Mucosa of descending colon (tissue), 3 donors: ENCODE measurements around the gene MED16. TPM values are rescaled to one million over a fixed set of nuclear protein-coding genes. Genes with fewer than 3 reads are reported as not detected.
A peak's percentile ranks its signal among the peaks of the same experiment; 100 is the strongest.

Experiments used
- ATAC-seq: fragments of 200-7000 bp; cut with Tn5 transposase; one replicate; pipeline ENCODE4 v1.9.1; 2020; ENCODE audit warnings: mild to moderate bottlenecking, moderate library complexity
- DNase-seq, 3 donors: peaks; one replicate each; pipeline ENCODE4 v3.0.0-alpha.2; 2020
- H3K36me3 ChIP-seq: fragments of 200-600 bp; one replicate; pipeline ENCODE4 v1.8.0; 2021; ENCODE audit warnings: low read depth, mild to moderate bottlenecking
- H3K4me1 ChIP-seq: fragments of 200-600 bp; one replicate; pipeline ENCODE4 v1.8.0; 2021; ENCODE audit warnings: low read depth, mild to moderate bottlenecking
- H3K4me3 ChIP-seq: fragments of 200-600 bp; one replicate; pipeline ENCODE4 v1.8.0; 2021; ENCODE audit warnings: mild to moderate bottlenecking
- H3K9me3 ChIP-seq: fragments of 200-600 bp; one replicate; pipeline ENCODE4 v1.8.0; 2021; ENCODE audit warnings: mild to moderate bottlenecking
- CTCF ChIP-seq: fragments of 200-600 bp; IDR thresholded peaks from one replicate; pipeline ENCODE4 v1.8.0; 2022; ENCODE audit warnings: antibody characterized with exemption, mild to moderate bottlenecking
- intact Hi-C, 2 donors: fragments of 100-400 bp; cut with DNase I in 1 of 2; cut with micrococcal nuclease in 1 of 2; formaldehyde crosslinking; loops; one replicate each; pipeline versions ENCODE4 v1.11.0 to v1.11.1; 2022; cut with DNase I, micrococcal nuclease
- total RNA-seq, 3 donors: library from RNA; stranded (reverse); fragmentation: NEBNext Ultra II Directional in 2 of 3; extraction: Animal tissue kit (Norgen Biotek cat#: 25700) in 2 of 3; gene quantifications; one replicate each; pipeline versions ENCODE4 v1.2.1 to v1.2.4, GENCODE V29; 2021 to 2023
- donor health status: DM: no; HTN: no; CAD: no; lungs with moderate emphysema.
- donor health status: DM: no; HTN: no; CAD: no.
- donor health status: DM: no; HTN: yes; CAD: no.

Gene MED16
- total RNA-seq, 3 donors from 2014 or later = 53.4 to 77.4 (median 61.4) TPM

- Histone ChIP-seq H3K36me3 (no peaks in the 10 kb centered on the region), H3K4me1 (peaks cover 9% of the 10 kb centered on the region), H3K9me3 (no peaks in the 10 kb centered on the region), H3K4me3 (no peak within 1 kb of the TSS)
- intact Hi-C loops = no loop called here
- no peak for ATAC-seq
- no peak for TF ChIP-seq CTCF
- DNase-seq = no peak
These were observed 52.3 kb downstream of the MED16 start, which contains the start of gene PRTN3 for GRCh38 chr19:840519-841206. Gene PRTN3, plus strand, starts transcription at chr19:840999. Its CDS starts 10 bp downstream, at chr19:841009.

- ATAC-seq (peak; percentile 33), DNase-seq (no peak)
- Histone ChIP-seq H3K9me3 (no peaks in the 10 kb centered on the region), H3K4me1 (no peaks in the 10 kb centered on the region), H3K4me3 (no peak overlapping the region), H3K36me3 (no peaks in the 10 kb centered on the region)
- intact Hi-C loops = no loop called here
- no peak for TF ChIP-seq CTCF
These were observed 57.7 kb downstream of the MED16 start for GRCh38 chr19:835210-835810.

GRCh38 chr19:834216-834615, 58.8 kb downstream of the MED16 start:
- no peak for ATAC-seq
- no peaks in the 10 kb centered on the region for H3K4me1 ChIP-seq
- no peak for DNase-seq
- H3K9me3 ChIP-seq = no peaks in the 10 kb centered on the region
- TF ChIP-seq CTCF = no peak
- no peaks in the 10 kb centered on the region for H3K36me3 ChIP-seq
- no peak overlapping the region for H3K4me3 ChIP-seq
- intact Hi-C loops = no loop called here

GRCh38 chr19:831407-832369, 61.3 kb downstream of the MED16 start:
- ATAC-seq (no peak), DNase-seq (no peak)
- no peaks in the 10 kb centered on the region for H3K9me3 ChIP-seq
- H3K36me3 ChIP-seq = no peaks in the 10 kb centered on the region
- intact Hi-C loops = no loop called here
- H3K4me3 ChIP-seq = no peak overlapping the region
- TF ChIP-seq CTCF = no peak
- H3K4me1 ChIP-seq = no peaks in the 10 kb centered on the region

- no peak overlapping the region for H3K4me3 ChIP-seq
- no peaks in the 10 kb centered on the region for H3K36me3 ChIP-seq
- DNase-seq (no peak), ATAC-seq (no peak)
- no peak for TF ChIP-seq CTCF
- intact Hi-C loops = no loop called here
- no peaks in the 10 kb centered on the region for H3K4me1 ChIP-seq
- H3K9me3 ChIP-seq = no peaks in the 10 kb centered on the region
These were observed 63.7 kb downstream of the MED16 start for GRCh38 chr19:829129-829758.
